ENCODE measurements around the gene SH3BP1. TPM values are rescaled to one million over a fixed set of nuclear protein-coding genes. Genes with fewer than 3 reads are reported as not detected.

SH3BP1 gene
- total and polyA plus RNA-seq, 2 donors (not counting 1 experiment from before 2014, with no cell fraction given), result 2.9 to 3.1 TPM

DNA sequence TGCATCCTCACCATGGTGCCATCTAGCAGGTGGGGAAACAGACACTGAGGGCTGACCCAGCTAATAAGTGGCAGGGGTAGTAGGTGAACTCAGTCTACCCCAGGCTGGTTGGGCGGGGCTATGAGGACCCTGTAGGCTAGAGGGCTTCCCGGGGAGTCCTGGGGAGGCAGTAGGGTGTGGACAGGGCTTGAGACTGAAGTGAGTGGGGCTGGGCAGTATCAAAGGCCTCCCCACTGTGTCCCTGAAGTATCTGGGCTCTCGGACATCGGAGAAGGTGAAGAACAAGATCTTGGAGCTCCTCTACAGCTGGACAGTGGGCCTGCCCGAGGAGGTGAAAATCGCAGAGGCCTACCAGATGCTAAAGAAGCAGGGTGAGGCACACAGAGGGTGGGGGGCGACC lies 19.5 kb upstream of the SH3BP1 start:
- H3K9me3 ChIP-seq (ENCODE audit: control insufficient read depth, insufficient read depth, low read depth, low read length), result no peaks in the 10 kb centered on the region
- H2AFZ ChIP-seq (ENCODE audit: low read length), result no peak overlapping the region
- H3K27ac ChIP-seq (ENCODE audit: insufficient read depth, low read length), result no peak overlapping the region
- no peak for DNase-seq (ENCODE audit: low read depth in 2 of 2)
- H4K20me1 ChIP-seq (ENCODE audit: control insufficient read depth, extremely low read depth, insufficient read depth, low read length), result no peaks in the 10 kb centered on the region
- no peaks in the 10 kb centered on the region for H3K4me1 ChIP-seq (ENCODE audit: control insufficient read depth, extremely low read depth, insufficient read depth, low read length)
- H3K4me2 ChIP-seq (ENCODE audit: extremely low read depth, insufficient read depth, low read length), result no peak overlapping the region
- H3K79me2 ChIP-seq (ENCODE audit: control insufficient read depth, insufficient read depth, low read length), result no peaks in the 10 kb centered on the region
- no peak overlapping the region for H3K4me3 ChIP-seq (replicated peaks in 1 of 4; ENCODE audit: control extremely low read depth in 1 of 4, insufficient read depth in 1 of 4, low read depth in 3 of 4, low read length in 4 of 4)
- H3K9ac ChIP-seq (ENCODE audit: insufficient read depth, low read length), result no peak overlapping the region
- TF ChIP-seq EZH2 (IDR thresholded peaks at IDR 0.05; ENCODE audit: low read length, missing control alignments), result no peak
- TF ChIP-seq, protein P1, sequence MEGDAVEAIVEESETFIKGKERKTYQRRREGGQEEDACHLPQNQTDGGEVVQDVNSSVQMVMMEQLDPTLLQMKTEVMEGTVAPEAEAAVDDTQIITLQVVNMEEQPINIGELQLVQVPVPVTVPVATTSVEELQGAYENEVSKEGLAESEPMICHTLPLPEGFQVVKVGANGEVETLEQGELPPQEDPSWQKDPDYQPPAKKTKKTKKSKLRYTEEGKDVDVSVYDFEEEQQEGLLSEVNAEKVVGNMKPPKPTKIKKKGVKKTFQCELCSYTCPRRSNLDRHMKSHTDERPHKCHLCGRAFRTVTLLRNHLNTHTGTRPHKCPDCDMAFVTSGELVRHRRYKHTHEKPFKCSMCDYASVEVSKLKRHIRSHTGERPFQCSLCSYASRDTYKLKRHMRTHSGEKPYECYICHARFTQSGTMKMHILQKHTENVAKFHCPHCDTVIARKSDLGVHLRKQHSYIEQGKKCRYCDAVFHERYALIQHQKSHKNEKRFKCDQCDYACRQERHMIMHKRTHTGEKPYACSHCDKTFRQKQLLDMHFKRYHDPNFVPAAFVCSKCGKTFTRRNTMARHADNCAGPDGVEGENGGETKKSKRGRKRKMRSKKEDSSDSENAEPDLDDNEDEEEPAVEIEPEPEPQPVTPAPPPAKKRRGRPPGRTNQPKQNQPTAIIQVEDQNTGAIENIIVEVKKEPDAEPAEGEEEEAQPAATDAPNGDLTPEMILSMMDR (conservative IDR thresholded peaks at IDR 0.05 in 1 of 2, IDR thresholded peaks at IDR 0.05 in 1 of 2; ENCODE audit: low read depth in 1 of 2, low read length in 2 of 2), result no peak
- H3K36me3 ChIP-seq (ENCODE audit: control insufficient read depth, insufficient read depth, low read length), result peaks cover 21% of the 10 kb centered on the region
- H3K27me3 ChIP-seq (ENCODE audit: control insufficient read depth, insufficient read depth, low read length), result no peaks in the 10 kb centered on the region

DNA sequence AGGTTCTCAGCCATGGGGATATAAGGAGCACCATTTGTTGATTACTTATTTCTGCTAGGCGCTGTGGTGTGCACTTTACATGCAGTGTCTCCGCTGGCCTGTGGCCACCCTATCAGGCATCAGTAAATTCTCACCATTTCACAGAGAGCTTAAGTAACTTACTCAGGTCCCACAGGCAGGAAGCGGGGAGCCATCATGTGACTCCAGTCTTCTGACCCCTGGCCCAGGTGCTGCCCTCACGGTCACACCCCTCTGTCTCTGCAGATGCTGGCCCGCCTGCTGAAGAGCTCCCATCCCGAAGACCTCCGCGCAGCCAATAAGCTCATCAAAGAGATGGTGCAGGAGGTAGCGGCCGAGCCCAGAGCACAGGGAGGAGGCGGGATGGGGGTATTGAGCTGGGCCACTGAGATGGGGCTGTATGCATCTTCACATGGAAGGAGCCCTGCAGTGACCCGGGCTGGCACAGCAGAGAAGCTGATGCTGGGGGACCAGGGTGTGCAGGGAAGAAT lies 18.1 kb upstream of the SH3BP1 start:
- Histone ChIP-seq H3K27me3 (ENCODE audit: control insufficient read depth, insufficient read depth, low read length) (no peaks in the 10 kb centered on the region), H3K27ac (ENCODE audit: insufficient read depth, low read length) (no peak overlapping the region), H3K79me2 (ENCODE audit: control insufficient read depth, insufficient read depth, low read length) (no peaks in the 10 kb centered on the region), H3K9me3 (ENCODE audit: control insufficient read depth, insufficient read depth, low read depth, low read length) (no peaks in the 10 kb centered on the region), H3K36me3 (ENCODE audit: control insufficient read depth, insufficient read depth, low read length) (peaks cover 23% of the 10 kb centered on the region), H3K4me1 (ENCODE audit: control insufficient read depth, extremely low read depth, insufficient read depth, low read length) (no peaks in the 10 kb centered on the region), H2AFZ (ENCODE audit: low read length) (no peak overlapping the region), H3K4me3 (replicated peaks in 1 of 4; ENCODE audit: control extremely low read depth in 1 of 4, insufficient read depth in 1 of 4, low read depth in 3 of 4, low read length in 4 of 4) (no peak overlapping the region), H4K20me1 (ENCODE audit: control insufficient read depth, extremely low read depth, insufficient read depth, low read length) (no peaks in the 10 kb centered on the region), H3K9ac (ENCODE audit: insufficient read depth, low read length) (no peak overlapping the region), H3K4me2 (ENCODE audit: extremely low read depth, insufficient read depth, low read length) (no peak overlapping the region)
- no peak for DNase-seq (ENCODE audit: low read depth in 2 of 2)
- TF ChIP-seq EZH2 (IDR thresholded peaks at IDR 0.05; ENCODE audit: low read length, missing control alignments), result no peak
- TF ChIP-seq, protein P1 (conservative IDR thresholded peaks at IDR 0.05 in 1 of 2, IDR thresholded peaks at IDR 0.05 in 1 of 2; ENCODE audit: low read depth in 1 of 2, low read length in 2 of 2), result no peak

DNA sequence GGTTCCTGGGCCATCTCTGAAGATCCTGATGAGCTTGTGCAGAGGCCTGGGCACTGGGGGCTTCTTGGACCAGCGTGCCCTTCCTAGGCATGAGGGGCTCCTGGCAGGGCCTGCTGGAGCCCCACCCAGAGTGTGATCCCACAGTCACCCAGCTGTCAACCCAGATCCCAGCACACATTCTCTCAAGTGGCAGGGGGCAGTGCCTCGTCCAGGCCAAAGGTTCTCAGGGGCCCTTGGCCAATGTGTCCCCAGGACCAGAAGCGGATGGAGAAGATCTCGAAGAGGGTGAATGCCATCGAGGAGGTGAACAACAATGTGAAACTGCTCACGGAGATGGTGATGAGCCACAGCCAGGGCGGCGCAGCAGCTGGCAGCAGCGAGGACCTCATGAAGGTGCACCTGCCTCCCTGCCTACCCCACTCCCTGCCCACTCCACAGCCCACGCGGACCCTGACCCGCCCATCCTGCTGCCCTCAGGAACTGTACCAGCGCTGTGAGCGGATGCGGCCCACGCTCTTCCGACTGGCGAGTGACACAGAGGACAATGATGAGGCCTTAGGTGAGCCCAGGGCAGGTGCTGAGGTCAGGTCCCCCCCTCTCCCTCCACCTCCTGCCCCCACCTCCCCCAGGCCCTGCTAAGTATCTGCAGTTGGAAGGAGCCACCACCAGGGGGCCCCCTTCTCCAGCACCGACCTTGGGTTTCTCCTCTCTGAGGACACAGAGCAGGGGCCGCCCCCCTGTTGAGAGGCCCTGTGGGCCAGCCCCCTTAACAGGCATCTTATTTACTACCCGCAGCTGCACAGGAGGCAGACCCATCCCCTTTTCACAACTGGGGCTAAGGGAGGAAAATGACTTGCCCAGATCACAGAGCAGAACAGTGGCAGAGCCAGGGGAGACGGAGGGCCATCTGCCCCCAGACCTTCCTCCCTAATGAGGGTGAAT lies 16.1 kb upstream of the SH3BP1 start:
- H3K27me3 ChIP-seq (ENCODE audit: control insufficient read depth, insufficient read depth, low read length), result no peaks in the 10 kb centered on the region
- TF ChIP-seq EZH2 (IDR thresholded peaks at IDR 0.05; ENCODE audit: low read length, missing control alignments), result no peak
- TF ChIP-seq, protein P1 (conservative IDR thresholded peaks at IDR 0.05 in 1 of 2, IDR thresholded peaks at IDR 0.05 in 1 of 2; ENCODE audit: low read depth in 1 of 2, low read length in 2 of 2), result peak; percentile 63 to 67
- H3K4me1 ChIP-seq (ENCODE audit: control insufficient read depth, extremely low read depth, insufficient read depth, low read length), result no peaks in the 10 kb centered on the region
- H3K4me3 ChIP-seq (replicated peaks in 1 of 4; ENCODE audit: control extremely low read depth in 1 of 4, insufficient read depth in 1 of 4, low read depth in 3 of 4, low read length in 4 of 4), result no peak overlapping the region
- DNase-seq (ENCODE audit: low read depth in 2 of 2), result peak in 1 of 2 donors; percentile 57
- H3K4me2 ChIP-seq (ENCODE audit: extremely low read depth, insufficient read depth, low read length), result no peak overlapping the region
- no peak overlapping the region for H2AFZ ChIP-seq (ENCODE audit: low read length)
- H4K20me1 ChIP-seq (ENCODE audit: control insufficient read depth, extremely low read depth, insufficient read depth, low read length), result no peaks in the 10 kb centered on the region
- peaks cover 18% of the 10 kb centered on the region for H3K36me3 ChIP-seq (ENCODE audit: control insufficient read depth, insufficient read depth, low read length)
- no peaks in the 10 kb centered on the region for H3K9me3 ChIP-seq (ENCODE audit: control insufficient read depth, insufficient read depth, low read depth, low read length)
- H3K79me2 ChIP-seq (ENCODE audit: control insufficient read depth, insufficient read depth, low read length), result no peaks in the 10 kb centered on the region
- no peak overlapping the region for H3K9ac ChIP-seq (ENCODE audit: insufficient read depth, low read length)
- peak overlapping the region; percentile 19 for H3K27ac ChIP-seq (ENCODE audit: insufficient read depth, low read length)
